Measurements from ENCODE around the gene ATP9A.

- TF ChIP-seq POLR2A (IDR thresholded peaks at IDR 0.05) (no peak), CTCF (IDR thresholded peaks at IDR 0.05) (no peak)
Measured at GRCh38 chr20:51643390-51643789, 124.8 kb downstream of the ATP9A start.
